Calu3 (cell line): ENCODE data around the gene ADM5. TPM values are rescaled to one million over a fixed set of nuclear protein-coding genes. Genes with fewer than 3 reads are reported as not detected.
A peak's percentile ranks its signal among the peaks of the same experiment; 100 is the strongest.

Source experiments
- BruUV-seq: library from RNA; stranded (reverse); fragments of 400-500 nt; replicated peaks from 2 replicates; lab custom pipeline; 2021; lab: Mats Ljungman, UMichigan
- CTCF ChIA-PET: fragments of 300-600 bp; sonication (Branson Sonifier 250); formaldehyde crosslinking; loops from one replicate; lab custom pipeline; 2022; ENCODE audit warnings: antibody characterized with exemption; lab: Charles Lee
- DNase-seq: peaks from one replicate; pipeline ENCODE4 v3.0.0; 2022
- H3K27ac Mint-ChIP-seq: one replicate; pipeline ENCODE4 v1.8.0; 2022; ENCODE audit warnings: mixed read lengths; ENCODE audit not compliant: unreplicated experiment
- H3K27me3 Mint-ChIP-seq: one replicate; pipeline ENCODE4 v1.8.0; 2022; ENCODE audit warnings: mixed read lengths; ENCODE audit not compliant: unreplicated experiment
- H3K36me3 Mint-ChIP-seq: one replicate; pipeline ENCODE4 v1.8.0; 2022; ENCODE audit warnings: mild to moderate bottlenecking, moderate library complexity, mixed read lengths; ENCODE audit not compliant: insufficient read depth, unreplicated experiment
- H3K4me1 Mint-ChIP-seq: one replicate; pipeline ENCODE4 v1.8.0; 2022; ENCODE audit warnings: mild to moderate bottlenecking, low read depth, mixed read lengths; ENCODE audit not compliant: unreplicated experiment
- H3K4me3 Mint-ChIP-seq: one replicate; pipeline ENCODE4 v1.8.0; 2022; ENCODE audit warnings: mild to moderate bottlenecking, low read depth, moderate library complexity, mixed read lengths; ENCODE audit not compliant: unreplicated experiment
- H3K9me3 Mint-ChIP-seq: one replicate; pipeline ENCODE4 v1.8.0; 2022; ENCODE audit warnings: low read depth, mixed read lengths; ENCODE audit not compliant: unreplicated experiment
- intact Hi-C: fragments of 100-400 bp; cut with micrococcal nuclease; formaldehyde crosslinking; loops from one replicate; pipeline ENCODE4 v1.10.0; 2022; ENCODE audit not compliant: unreplicated experiment
- total RNA-seq: library from RNA; stranded (reverse); gene quantifications from 2 replicates; pipeline ENCODE4 v1.2.3, GENCODE V29; 2022
- TF ChIP-seq, protein P1 (sequence below): fragments of 200-600 bp; IDR thresholded peaks from one replicate; pipeline ENCODE4 v1.8.0; 2022; ENCODE audit warnings: antibody characterized with exemption; ENCODE audit not compliant: unreplicated experiment

Gene ADM5
- total RNA-seq, 1 experiment from 2014 or later, result 18.5 TPM

- Mint-ChIP-seq H3K27ac (peak overlapping the region; percentile 100), H3K4me3 (peak overlapping the region; percentile 95), H3K4me1 (peaks cover 48% of the 10 kb centered on the region), H3K36me3 (peaks cover 90% of the 10 kb centered on the region), H3K27me3 (no peaks in the 10 kb centered on the region), H3K9me3 (no peaks in the 10 kb centered on the region)
- intact Hi-C loops, result loop anchor here (5.0 kb wide), 1 partner anchor 190 kb away; the partner anchor contains the start of genes ALDH16A1 and PIH1D1
- DNase-seq, result no peak
- CTCF ChIA-PET, result interaction anchor here (0.6 to 1.2 kb wide), 3 partner anchors 36 to 49 kb away, joined by 3 to 5 read pairs (median 4); no protein-coding TSS in a partner anchor
- TF ChIP-seq, protein P1, sequence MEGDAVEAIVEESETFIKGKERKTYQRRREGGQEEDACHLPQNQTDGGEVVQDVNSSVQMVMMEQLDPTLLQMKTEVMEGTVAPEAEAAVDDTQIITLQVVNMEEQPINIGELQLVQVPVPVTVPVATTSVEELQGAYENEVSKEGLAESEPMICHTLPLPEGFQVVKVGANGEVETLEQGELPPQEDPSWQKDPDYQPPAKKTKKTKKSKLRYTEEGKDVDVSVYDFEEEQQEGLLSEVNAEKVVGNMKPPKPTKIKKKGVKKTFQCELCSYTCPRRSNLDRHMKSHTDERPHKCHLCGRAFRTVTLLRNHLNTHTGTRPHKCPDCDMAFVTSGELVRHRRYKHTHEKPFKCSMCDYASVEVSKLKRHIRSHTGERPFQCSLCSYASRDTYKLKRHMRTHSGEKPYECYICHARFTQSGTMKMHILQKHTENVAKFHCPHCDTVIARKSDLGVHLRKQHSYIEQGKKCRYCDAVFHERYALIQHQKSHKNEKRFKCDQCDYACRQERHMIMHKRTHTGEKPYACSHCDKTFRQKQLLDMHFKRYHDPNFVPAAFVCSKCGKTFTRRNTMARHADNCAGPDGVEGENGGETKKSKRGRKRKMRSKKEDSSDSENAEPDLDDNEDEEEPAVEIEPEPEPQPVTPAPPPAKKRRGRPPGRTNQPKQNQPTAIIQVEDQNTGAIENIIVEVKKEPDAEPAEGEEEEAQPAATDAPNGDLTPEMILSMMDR, result no peak
- BruUV-seq, result no TSS peak
Observed at GRCh38 chr19:49642492-49643035, 46.8 kb upstream of the ADM5 start.

- peaks cover 81% of the 10 kb centered on the region for H3K36me3 Mint-ChIP-seq
- peak overlapping the region; percentile 95 for H3K4me3 Mint-ChIP-seq
- CTCF ChIA-PET, result no interaction called here
- TF ChIP-seq, protein P1, result no peak
- BruUV-seq, result no TSS peak
- no peak overlapping the region for H3K27ac Mint-ChIP-seq
- intact Hi-C loops, result loop anchor here (5.0 kb wide), 1 partner anchor 191 kb away; the partner anchor contains the start of genes ALDH16A1 and PIH1D1
- peaks cover 39% of the 10 kb centered on the region for H3K4me1 Mint-ChIP-seq
- no peaks in the 10 kb centered on the region for H3K9me3 Mint-ChIP-seq
- no peak for DNase-seq
- no peaks in the 10 kb centered on the region for H3K27me3 Mint-ChIP-seq
Observed at GRCh38 chr19:49643466-49643865, 45.9 kb upstream of the ADM5 start.

GRCh38 chr19:49645592-49645991 lies 43.8 kb upstream of the ADM5 start:
- CTCF ChIA-PET, result no interaction called here
- Mint-ChIP-seq H3K27ac (peak overlapping the region; percentile 18), H3K4me3 (no peak overlapping the region), H3K9me3 (no peaks in the 10 kb centered on the region), H3K4me1 (peaks cover 27% of the 10 kb centered on the region), H3K36me3 (peaks cover 71% of the 10 kb centered on the region), H3K27me3 (no peaks in the 10 kb centered on the region)
- TF ChIP-seq, protein P1, result no peak
- DNase-seq, result no peak
- intact Hi-C loops, result no loop called here
- BruUV-seq, result no TSS peak

- BruUV-seq, result no TSS peak
- intact Hi-C loops, result no loop called here
- Mint-ChIP-seq H3K9me3 (no peaks in the 10 kb centered on the region), H3K27ac (peak overlapping the region; percentile 18), H3K27me3 (no peaks in the 10 kb centered on the region), H3K4me1 (peaks cover 27% of the 10 kb centered on the region), H3K4me3 (no peak overlapping the region), H3K36me3 (peaks cover 71% of the 10 kb centered on the region)
- CTCF ChIA-PET, result no interaction called here
- no peak for DNase-seq
- TF ChIP-seq, protein P1, result no peak
Observed at GRCh38 chr19:49645995-49646394, 43.4 kb upstream of the ADM5 start.
